Hepatic stellate cell (primary cell): ENCODE data around the gene TUBB4B.
"Not testable (repeated sequence)": the region's sequence is repeated elsewhere in the genome, so short reads cannot be mapped to it uniquely, and the experiment has no call there.

Experiments
- DNase-seq: peaks from one replicate; pipeline ENCODE4 v3.0.0; 2011; ENCODE audit warnings: low spot score

The TUBB4B gene

GRCh38 chr9:137237759-137238726 is 3.0 kb upstream of the TUBB4B start:
- DNase-seq = no peak

- DNase-seq = not testable (repeated sequence)
Measured at GRCh38 chr9:137239541-137240200, 1.4 kb upstream of the TUBB4B start.

- peak; percentile 82 for DNase-seq
Measured at GRCh38 chr9:137240318-137240840, 708 bp upstream of the TUBB4B start.

- DNase-seq = peak; percentile 81
Measured at GRCh38 chr9:137241490-137242268, 592 bp downstream of the TUBB4B start.

GRCh38 chr9:137242269-137243203 is 1.4 kb downstream of the TUBB4B start:
- DNase-seq = no peak

GRCh38 chr9:137243266-137243625 is 2.2 kb downstream of the TUBB4B start:
- DNase-seq = not testable (repeated sequence)

GRCh38 chr9:137243626-137244485 is 2.8 kb downstream of the TUBB4B start:
- DNase-seq = no peak

GRCh38 chr9:137244486-137245449 is 3.7 kb downstream of the TUBB4B start:
- no peak for DNase-seq

- DNase-seq = no peak
Measured at GRCh38 chr9:137245450-137246421, 4.6 kb downstream of the TUBB4B start.

- no peak for DNase-seq
Measured at GRCh38 chr9:137247135-137247915, 6.2 kb downstream of the TUBB4B start.

GRCh38 chr9:137247916-137248175 is 6.8 kb downstream of the TUBB4B start:
- no peak for DNase-seq

GRCh38 chr9:137250329-137251193 is 9.5 kb downstream of the TUBB4B start:
- DNase-seq = no peak

- no peak for DNase-seq
Measured at GRCh38 chr9:137251194-137251461, 10.0 kb downstream of the TUBB4B start, which contains the start of gene STPG3. Gene STPG3, plus strand, starts transcription at chr9:137251286. Its CDS starts 1 bp downstream, at chr9:137251287.

GRCh38 chr9:137251490-137252268 is 10.6 kb downstream of the TUBB4B start:
- DNase-seq = no peak
